BJ (cell line): ENCODE results near the gene HIVEP3. TPM values are rescaled to one million over a fixed set of nuclear protein-coding genes. Genes with fewer than 3 reads are reported as not detected.
A peak's percentile ranks its signal among the peaks of the same experiment; 100 is the strongest.

Experiments used
- CTCF ChIA-PET: fragments of 350-600 bp; formaldehyde crosslinking; extraction: SDS; loops from one replicate; lab custom pipeline; 2021; ENCODE audit warnings: antibody characterized with exemption, inconsistent platforms; lab: Yijun Ruan, JAX
- POLR2A ChIA-PET: fragments of 300-600 bp; sonication (Branson Sonifier 250); formaldehyde crosslinking; extraction: SDS; loops from one replicate; lab custom pipeline; 2021; ENCODE audit warnings: antibody characterized with exemption; lab: Charles Lee
- DNase-seq: peaks from one replicate; pipeline ENCODE4 v3.0.0-alpha.2; 2011; ENCODE audit warnings: low read depth
- H3K27me3 ChIP-seq: 2 replicates; pipeline ENCODE4 v1.6.0; 2011; ENCODE audit warnings: low read length; ENCODE audit not compliant: control insufficient read depth, insufficient read depth
- H3K36me3 ChIP-seq: 2 replicates; pipeline ENCODE4 v1.5.1; 2011; ENCODE audit warnings: low read length; ENCODE audit not compliant: control insufficient read depth, insufficient read depth
- H3K4me3 ChIP-seq: 2 replicates; pipeline ENCODE4 v1.5.1; 2011; ENCODE audit warnings: low read depth, mild to moderate bottlenecking, control low read depth, low read length
- CTCF ChIP-seq: IDR thresholded peaks from 2 replicates; pipeline ENCODE4 v1.5.1; 2011; ENCODE audit warnings: low read depth, mild to moderate bottlenecking, control low read depth, inconsistent platforms, low read length, moderate library complexity; ENCODE audit not compliant: insufficient read depth
- polyA plus RNA-seq: library from polyadenylated mRNA; depleted of rRNA; stranded (reverse); fragments of >200 nt; gene quantifications from 2 replicates; pipeline ENCODE4 v1.2.3, GENCODE V29; 2011

Gene HIVEP3
- polyA plus RNA-seq, 1 experiment, result 4.0 TPM

DNA sequence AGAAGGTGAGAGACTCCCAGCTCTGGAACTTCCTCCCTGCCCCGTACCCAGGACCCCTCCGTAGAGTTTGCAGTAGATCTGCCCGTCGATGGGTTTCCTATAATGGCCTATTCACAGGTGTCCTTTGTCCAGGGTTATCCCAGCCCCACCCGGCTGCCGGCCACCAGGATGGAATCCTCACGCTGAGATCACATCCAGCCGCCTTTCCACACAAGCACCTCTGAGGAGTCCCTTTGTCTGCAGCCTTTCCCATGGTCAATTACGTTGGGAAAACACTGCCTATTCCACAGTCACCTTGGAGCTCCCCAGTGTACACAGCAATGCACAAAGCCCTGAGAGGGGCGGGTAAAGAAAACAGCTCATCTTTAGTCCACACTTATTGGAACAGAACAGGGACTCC is 244.2 kb downstream of the HIVEP3 start:
- Histone ChIP-seq H3K36me3 (no peaks in the 10 kb centered on the region), H3K4me3 (no peak overlapping the region), H3K27me3 (no peaks in the 10 kb centered on the region)
- POLR2A ChIA-PET, result no interaction called here
- no peak for DNase-seq
- TF ChIP-seq CTCF, result no peak
- CTCF ChIA-PET, result no interaction called here

DNA sequence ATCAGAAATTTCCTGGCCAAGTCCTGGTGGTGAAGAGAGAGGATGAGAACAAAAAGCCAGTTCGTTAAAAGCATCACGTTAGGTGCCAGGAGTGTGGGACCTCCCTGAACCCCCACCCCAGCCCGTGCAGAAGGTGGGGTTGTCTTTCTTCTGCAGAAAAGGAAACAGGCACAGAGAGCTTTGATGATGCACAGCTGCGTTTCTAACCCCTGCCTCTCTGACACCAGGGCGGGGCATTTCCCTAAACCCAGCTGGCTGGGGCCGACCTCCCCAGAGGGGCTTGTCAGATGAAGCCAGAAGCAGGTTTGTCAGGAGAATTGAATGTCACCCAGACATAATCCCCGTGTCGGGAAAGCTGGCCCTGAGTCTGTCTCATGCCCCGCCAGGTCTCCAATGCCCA is 244.9 kb downstream of the HIVEP3 start:
- CTCF ChIA-PET, result no interaction called here
- Histone ChIP-seq H3K4me3 (no peak overlapping the region), H3K27me3 (no peaks in the 10 kb centered on the region), H3K36me3 (no peaks in the 10 kb centered on the region)
- no peak for DNase-seq
- POLR2A ChIA-PET, result no interaction called here
- no peak for TF ChIP-seq CTCF

DNA sequence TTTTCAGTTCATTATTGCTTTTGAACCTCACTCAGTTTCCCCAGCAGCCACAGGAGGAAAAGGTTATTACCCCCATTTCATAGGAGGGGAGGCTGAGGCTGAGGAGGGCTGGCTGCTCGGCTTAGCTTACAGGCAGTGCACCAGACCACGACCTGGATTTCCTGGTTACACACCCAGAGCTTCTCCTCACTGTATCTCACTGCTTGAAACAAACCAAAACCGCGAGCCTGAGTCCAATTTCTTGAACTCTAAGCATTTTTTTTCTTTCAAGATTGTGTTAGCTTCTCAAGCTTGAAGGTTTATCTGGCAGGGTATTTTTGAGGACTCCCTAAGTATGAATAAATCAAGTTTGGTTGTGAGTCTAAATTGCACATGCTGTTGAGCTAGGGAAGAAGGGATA is 245.3 kb downstream of the HIVEP3 start:
- CTCF ChIA-PET, result no interaction called here
- Histone ChIP-seq H3K4me3 (no peak overlapping the region), H3K36me3 (no peaks in the 10 kb centered on the region), H3K27me3 (no peaks in the 10 kb centered on the region)
- no peak for DNase-seq
- no peak for TF ChIP-seq CTCF
- POLR2A ChIA-PET, result no interaction called here

GRCh38 chr1:41672641-41673361 is 245.9 kb downstream of the HIVEP3 start:
- POLR2A ChIA-PET, result no interaction called here
- no peaks in the 10 kb centered on the region for H3K27me3 ChIP-seq
- no peak for DNase-seq
- H3K36me3 ChIP-seq, result no peaks in the 10 kb centered on the region
- no peak overlapping the region for H3K4me3 ChIP-seq
- no peak for TF ChIP-seq CTCF
- CTCF ChIA-PET, result interaction anchor here (0.8 to 1.0 kb wide), 2 partner anchors 99 to 116 kb away, joined by 3 to 6 read pairs; no protein-coding TSS in a partner anchor

DNA sequence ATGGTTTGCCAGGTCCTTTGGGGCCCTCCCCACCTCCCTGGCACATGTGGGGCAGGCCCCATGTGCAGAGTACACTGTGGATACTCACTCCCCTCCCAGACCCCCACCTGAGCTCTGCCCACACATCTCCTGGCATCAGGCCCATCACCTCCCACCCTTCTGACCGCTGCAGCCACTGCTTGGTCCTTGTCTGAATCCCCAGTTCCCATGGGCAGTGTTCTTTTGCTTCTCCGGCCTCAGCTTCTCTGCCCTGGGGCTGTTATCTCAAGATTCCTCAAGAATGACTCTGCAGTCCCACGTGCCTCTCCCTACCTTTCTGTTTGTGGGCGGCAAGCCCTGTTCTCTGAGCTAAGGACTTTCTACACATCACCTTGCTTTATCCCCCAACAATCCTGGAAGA is 246.5 kb downstream of the HIVEP3 start:
- DNase-seq, result peak; percentile 37
- H3K27me3 ChIP-seq, result no peaks in the 10 kb centered on the region
- no peak overlapping the region for H3K4me3 ChIP-seq
- POLR2A ChIA-PET, result no interaction called here
- no peak for TF ChIP-seq CTCF
- no peaks in the 10 kb centered on the region for H3K36me3 ChIP-seq
- CTCF ChIA-PET, result interaction anchor here (0.8 to 1.0 kb wide), 2 partner anchors 98 to 117 kb away, joined by 3 to 6 read pairs; no protein-coding TSS in a partner anchor
